HG03196 (cell line): ENCODE data around the gene IFT122.
"Not testable (repeated sequence)": the region's sequence is repeated elsewhere in the genome, so short reads cannot be mapped to it uniquely, and the experiment has no call there.

ENCODE experiments used
- ATAC-seq: cut with Tn5 transposase; IDR thresholded peaks from one replicate; pipeline ENCODE4 v1.9.1; 2021; ENCODE audit not compliant: unreplicated experiment

The IFT122 gene

DNA sequence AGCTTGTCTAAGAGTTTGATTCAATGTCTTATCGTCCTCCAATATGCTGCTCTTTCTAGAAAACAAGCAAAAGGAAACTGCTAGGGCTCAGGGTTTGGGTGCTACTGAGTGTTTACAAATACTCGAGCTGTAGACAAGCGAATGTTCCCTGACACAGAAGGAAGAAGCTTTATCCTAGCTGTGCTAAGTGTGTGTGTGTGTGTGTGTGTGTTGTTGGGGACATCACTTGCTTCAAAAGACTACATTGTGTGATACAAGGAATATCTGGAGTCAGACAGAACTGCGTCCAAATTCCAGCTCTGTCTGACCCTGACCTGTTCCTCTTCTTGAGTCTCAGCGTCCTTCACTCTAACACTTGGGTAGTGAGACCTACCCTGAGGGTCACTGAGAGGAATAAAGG is 54.5 kb downstream of the IFT122 start:
- not testable (repeated sequence) for ATAC-seq

DNA sequence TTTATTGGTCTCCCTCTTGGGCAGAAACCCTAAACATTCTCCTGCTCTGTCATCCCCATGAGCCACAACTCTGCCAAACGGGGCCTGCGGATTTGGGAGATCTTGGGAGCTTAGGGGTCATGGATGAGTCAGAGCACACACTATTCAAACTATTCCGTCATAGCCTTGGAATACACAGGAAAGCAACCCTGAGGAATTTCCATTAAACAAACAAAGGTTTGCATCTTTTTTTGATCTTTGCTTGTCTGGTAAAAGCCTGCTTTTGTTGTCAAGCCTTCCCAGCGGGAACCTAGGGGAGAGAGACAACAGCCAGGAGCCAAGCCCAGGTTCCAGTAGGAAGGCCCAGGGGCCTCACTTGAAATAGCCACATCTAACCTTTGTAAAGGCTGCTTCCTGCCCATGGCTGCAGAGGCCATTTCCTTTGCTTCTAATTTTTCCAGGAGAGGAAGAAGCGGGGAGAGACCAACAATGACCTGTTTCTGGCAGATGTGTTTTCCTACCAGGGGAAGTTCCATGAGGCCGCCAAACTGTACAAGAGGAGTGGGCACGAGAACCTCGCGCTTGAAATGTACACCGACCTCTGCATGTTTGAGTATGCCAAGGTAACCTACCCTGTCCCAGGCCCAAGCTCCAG is 55.1 kb downstream of the IFT122 start:
- ATAC-seq = not testable (repeated sequence)

DNA sequence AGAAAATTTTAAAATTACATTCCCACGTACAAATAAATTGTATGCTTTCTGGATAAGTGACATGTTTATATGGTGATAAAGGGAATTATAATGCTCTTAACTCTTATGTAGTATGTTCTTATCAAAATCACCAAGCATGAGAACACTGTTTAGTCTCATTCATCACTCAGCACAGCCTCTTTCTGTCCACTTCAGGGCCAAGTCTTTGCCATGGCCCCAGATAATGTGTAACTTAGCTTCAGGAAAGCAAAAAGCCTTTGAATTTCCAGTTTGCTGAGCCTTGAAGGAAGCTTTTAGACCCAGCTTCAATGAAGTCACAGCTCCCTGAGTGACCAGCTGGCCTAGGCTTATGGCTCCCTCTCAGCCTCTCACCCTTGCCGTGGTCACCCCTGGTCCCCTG is 57.9 kb downstream of the IFT122 start:
- ATAC-seq = not testable (repeated sequence)

DNA sequence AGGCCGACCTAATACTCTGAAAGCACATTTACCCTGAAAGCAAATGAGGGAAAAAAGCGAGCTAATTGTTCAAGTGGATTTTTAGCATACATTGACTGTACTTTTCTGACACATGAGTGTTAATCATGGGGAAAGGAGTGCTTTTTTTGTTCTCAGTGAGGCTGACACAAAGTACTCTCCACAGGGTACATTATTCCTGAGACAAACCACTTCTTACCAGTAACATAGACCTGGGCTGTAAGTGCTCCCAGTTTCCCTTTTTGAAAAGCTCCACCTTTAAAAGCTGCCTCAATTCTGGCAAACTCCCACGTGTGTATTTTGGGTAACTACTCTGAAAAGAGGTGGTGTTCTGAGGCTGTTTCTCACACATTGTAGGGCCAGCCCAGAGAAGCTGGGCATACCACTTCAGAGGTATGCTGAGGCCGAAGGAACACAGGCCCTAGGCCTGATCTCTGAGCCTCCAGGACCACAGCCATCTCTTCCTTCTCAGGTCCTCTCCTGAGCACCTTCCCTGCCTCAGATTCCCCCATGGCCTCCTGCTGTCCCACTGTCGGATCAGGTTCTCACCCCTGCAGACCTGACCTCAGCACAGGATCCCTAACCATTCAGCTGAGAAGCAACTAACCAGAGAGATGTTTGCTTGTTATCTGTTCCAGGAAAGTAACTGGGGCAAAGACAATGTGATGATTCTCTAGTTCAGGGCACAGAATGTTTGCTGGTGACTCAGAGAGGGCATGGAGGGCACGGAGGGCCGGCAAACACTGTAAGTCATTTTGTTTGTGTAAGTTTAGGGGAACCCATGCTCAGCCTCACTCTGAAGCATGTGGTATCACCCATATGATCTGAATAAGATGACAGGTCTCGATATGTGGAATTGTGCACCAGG is 58.8 kb downstream of the IFT122 start:
- ATAC-seq = not testable (repeated sequence)

DNA sequence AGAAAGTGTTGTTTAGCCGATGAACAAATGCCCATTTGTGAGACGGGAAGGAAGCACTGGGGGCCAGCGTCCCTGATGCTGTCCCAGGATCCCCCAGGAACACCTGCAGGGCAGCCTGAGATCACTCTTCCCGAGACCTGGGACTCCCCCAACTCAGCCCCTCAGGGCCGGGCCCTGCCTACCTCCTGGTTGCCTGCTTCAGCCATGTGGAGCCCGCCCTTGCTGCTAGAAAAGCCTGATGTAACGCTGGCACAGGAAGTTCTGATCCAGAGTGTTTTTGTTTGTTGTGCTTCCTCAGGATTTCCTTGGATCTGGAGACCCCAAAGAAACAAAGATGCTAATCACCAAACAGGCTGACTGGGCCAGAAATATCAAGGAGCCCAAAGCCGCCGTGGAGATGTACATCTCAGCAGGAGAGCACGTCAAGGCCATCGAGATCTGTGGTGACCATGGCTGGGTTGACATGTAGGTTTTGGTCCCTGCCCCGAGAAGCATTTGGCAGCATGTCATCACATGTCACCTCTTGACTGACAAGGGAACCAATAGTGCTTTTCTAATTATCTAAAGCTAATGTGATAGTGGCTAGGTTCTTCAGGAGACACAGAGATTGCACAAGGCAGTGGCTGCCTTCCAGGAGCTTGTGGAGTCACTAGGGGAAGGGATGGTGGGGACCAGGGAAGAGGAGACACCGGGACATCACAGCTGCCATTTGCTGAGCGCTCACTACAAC is 59.7 kb downstream of the IFT122 start:
- not testable (repeated sequence) for ATAC-seq

DNA sequence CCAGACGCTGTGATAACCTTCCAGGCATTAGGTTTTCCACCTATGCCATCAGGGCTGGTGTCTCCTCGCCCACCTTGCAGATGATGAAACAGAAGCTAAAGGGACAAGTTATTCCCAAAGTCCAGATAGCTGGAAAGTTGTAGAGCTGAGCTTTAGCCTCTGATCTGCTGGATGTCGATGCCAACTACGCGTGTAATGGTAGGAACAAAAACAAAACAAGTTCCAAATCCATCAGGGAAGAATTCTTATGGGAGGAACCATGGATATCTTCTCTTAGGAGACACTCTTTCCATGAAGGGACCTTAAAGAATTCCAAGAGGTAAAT is 60.3 kb downstream of the IFT122 start:
- ATAC-seq = no peak

DNA sequence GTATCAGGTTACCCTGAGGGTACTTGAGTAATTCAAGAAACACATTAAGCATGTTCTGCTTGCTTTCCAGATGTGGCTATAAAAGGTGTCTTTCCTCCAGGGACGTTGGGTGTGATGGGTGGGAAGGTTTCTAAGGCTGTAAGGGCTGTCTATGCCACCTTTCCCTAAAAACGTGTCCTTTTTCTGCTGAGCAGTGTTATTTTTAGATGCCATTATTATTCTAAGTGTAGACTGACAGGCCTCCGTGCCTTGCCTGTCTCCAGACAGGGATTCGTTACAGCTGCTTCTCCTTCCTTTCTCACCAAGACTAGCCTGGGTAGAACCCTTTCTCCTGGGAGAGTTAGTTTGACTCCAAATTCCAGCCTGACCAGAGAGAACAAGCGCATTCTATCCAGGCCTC is 61.6 kb downstream of the IFT122 start:
- ATAC-seq = no peak

DNA sequence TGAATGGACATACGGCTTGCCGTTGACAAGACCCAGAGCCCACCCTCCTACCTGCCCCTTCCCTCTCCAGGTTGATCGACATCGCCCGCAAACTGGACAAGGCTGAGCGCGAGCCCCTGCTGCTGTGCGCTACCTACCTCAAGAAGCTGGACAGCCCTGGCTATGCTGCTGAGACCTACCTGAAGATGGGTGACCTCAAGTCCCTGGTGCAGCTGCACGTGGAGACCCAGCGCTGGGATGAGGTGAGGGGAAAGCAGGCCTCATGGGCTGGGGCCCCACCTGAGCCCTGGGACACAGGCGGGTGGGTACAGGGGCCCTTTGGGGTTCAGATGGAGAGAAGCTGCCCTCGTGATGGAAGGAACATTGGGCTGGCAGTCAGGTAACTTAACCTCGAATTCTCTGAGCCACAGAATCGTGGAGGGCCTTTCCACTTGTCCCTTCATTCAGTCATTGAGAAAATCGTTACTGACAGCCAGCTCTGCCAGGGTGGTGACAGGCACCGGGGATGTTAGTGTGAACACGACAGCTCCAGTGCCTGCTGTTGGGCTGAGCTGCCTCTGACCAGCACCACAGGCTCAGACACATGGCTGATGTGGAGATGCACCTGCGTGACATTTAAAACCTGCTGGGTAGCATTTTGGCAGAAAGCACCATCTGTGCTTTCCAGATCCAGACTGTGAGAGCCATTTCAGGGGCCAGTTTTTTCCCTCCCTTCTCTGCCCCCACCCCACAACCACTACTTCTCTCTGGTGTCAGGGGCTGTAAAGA is 62.8 kb downstream of the IFT122 start:
- no peak for ATAC-seq

DNA sequence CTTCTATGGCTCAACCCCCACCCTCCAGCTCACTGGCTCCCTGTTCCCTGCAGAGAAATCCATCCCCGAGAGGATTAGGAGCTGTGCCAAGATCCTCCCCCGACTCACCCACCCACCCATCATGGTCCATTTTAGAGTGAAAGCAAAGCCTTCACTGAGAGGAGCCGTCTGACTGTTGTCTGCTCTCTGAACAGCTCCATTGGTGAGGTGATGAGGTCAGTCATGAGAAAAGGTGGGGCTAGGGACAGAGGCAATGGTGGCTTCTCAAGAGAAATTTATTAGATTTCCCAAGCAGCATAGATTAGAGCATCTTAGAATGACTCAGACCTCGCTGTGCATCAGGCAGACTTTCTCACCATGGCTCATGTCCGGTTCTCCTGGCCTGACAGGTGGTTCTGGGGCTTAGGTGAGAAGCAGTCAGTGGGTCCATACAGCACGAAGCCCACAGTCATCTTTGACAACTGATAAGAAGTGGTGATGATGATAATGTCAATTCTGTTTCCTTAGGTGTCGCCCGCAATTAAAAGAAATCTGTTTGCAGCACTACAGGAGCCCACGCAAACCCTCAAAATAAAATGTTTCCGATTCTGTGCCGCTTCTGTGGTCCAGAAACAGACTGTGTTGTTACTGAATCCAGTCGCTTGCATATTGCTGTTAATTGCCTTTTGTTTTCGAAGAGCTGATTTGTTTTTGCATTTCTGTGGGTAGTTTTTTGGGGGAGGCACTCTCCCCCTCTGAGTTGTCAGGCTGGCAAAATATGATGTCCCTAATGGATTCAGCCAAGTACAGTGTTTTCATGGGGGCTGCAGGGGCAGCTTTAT is 63.7 kb downstream of the IFT122 start:
- ATAC-seq = no peak

DNA sequence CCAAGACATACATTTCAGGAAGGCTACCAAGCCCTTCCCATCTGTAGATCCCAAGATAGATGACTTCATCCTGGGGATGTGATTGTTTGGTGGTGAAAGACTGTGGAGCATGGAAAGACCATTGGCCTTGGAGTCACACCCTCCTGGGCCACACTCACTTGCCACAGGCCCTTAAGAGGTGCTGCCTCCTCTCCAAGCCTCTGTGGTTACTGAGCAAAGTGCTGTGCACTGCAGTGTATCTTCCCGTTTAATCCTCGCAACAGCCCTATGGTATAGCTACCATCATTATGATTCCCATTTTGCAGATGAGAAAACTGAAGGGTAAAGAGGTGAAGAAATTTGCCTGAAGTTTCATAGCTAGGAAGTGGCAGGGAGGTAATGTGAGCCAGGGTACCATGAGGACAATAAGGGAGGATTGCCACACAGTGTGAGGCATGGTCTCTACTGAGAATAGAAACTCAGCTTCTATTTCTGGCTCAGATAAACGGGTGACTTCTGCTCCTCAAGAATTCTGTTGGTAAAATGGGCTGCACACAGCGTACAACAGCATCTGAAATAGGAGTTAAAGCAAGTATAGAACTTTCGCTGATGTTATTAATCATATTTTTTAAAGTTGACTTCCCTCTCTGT is 64.6 kb downstream of the IFT122 start:
- ATAC-seq = no peak

DNA sequence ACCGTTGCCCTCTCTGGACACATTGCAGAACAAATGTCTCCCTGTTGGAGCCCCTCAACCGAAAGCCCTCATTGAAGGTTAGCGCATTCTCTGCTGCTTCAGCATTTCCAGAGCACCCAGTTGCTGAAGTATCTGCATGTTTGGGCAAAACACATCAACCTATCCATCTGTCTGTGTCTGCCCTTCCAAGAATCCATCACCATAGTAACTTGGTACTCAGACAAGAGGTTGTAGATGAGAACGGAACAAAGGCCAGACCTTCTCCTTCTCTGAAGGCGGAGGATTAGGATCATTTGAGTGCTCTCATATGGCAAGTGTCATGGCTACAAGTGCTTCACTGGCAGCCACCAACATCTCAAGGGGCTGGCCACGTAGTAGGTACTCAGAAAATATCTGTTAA is 65.3 kb downstream of the IFT122 start:
- no peak for ATAC-seq

DNA sequence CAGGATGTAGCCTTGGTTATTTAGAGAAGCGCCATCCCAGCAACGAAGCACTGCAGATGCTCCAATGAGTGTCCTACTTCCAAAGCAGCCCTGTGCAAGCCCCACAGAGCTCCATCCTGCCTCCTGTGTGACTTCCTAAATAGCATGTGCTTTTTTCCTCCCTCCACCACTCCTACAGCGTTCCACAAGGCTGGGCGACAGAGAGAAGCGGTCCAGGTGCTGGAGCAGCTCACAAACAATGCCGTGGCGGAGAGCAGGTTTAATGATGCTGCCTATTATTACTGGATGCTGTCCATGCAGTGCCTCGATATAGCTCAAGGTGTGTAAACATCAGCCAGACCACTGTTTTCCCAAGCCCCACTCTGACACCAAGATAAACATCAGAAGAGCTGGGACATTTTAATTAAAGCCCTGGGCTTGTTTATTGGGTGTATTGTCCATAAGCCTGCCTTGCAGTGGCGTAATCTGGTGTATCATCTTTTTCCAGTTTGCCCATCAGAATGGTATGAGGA is 66.3 kb downstream of the IFT122 start:
- no peak for ATAC-seq

DNA sequence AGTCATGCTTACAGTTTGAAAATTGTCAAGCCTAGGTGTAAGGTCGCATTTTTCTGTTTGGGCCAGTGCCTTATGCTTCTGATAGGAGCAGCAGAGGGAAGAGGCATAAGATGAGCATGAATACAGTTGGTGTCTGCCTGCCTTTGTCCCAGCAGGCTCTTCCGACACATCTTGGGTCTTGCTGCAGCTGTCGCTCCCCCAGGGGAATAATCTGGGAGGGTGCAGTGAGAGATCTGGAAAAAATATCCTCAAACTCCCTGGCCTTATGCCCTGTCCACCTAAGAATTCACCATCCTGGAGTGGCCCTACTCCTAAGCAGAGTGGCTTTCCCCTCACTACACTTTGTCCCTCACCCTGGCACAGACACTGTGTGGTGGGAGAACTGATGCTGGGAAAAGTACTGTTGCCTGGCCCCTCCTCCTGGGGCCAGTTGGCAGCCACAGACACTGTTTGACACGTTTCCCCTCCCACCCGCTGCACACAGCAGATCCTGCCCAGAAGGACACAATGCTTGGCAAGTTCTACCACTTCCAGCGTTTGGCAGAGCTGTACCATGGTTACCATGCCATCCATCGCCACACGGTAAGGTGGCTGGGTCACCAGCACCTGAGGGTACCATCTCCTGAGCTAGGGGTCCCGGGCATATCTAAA is 67.3 kb downstream of the IFT122 start:
- no peak for ATAC-seq

DNA sequence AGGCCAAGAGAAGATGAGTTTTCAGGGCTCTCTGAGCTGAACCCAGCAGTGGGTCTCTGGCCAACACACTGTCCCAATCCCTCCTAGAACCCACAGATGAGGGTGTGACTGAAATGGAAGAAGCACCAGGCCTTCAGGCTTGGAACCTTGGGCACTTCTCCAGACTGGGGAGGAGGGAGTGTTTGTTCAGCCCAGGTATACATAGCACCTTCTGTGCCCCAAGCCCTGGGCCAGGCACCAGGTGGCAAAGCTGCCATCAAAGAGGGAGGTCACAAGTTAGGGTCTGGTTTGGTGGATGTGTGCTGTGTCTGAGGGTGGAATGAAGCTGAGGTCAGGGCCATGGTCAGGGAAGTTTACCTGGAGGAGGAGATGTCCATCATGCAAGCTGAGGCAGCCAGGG is 72.6 kb downstream of the IFT122 start:
- ATAC-seq = no peak

DNA sequence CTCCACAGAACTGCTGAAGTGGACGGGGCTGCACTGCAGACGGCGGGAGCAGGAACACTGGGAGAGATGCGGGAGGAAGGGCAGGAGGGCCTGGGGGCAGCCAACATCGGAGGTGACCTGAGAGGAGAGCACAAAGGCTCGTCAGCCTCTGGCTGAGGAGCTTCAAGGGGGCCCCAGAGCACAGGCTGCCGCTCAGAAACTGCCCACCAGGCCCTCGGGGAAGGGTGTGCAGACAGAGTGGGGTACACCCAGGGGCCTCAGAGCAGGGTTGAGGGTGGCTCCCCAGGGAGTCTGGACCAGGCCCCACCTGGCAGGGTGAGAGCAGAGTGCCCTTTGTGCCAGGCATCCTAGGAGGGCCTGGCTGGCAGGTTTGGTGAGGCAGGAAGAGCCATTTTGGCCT is 73.7 kb downstream of the IFT122 start:
- no peak for ATAC-seq

DNA sequence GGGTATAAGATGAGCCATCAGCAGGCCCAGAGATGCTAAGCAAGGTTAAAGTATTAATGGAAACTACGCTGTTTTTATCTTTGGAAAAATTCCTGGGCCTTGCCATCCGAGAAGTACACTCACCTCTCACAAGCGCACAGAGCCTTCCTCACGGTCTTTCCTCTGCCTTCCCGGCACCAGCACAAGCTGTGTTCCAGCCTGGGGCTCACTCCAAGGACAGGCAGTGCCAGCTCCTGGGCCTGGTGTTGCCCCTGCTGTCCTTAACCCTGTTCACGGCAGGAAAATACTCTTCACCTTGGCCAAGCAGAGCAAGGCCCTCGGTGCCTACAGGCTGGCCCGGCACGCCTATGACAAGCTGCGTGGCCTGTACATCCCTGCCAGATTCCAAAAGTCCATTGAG is 74.1 kb downstream of the IFT122 start:
- no peak for ATAC-seq

DNA sequence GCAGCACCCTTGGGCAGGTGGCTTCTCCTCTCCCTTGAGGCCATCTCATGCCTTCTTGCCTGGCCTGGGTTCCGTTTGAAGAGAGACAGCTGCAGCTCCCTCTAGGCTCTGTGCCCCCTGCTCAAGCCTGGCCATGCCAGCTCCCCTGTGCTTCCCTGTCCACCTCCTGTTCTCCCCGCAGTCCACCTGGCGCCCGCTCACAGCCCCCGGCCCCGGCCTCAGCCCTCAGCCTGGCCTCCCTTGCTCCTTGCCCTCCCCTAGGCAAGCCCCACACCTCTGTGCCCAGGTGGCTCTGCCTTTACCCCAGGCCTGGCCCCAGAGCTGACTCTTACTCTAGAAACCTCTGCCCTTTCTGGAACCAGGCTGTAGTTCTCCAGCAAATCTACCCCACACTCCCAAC is 74.5 kb downstream of the IFT122 start:
- no peak for ATAC-seq

DNA sequence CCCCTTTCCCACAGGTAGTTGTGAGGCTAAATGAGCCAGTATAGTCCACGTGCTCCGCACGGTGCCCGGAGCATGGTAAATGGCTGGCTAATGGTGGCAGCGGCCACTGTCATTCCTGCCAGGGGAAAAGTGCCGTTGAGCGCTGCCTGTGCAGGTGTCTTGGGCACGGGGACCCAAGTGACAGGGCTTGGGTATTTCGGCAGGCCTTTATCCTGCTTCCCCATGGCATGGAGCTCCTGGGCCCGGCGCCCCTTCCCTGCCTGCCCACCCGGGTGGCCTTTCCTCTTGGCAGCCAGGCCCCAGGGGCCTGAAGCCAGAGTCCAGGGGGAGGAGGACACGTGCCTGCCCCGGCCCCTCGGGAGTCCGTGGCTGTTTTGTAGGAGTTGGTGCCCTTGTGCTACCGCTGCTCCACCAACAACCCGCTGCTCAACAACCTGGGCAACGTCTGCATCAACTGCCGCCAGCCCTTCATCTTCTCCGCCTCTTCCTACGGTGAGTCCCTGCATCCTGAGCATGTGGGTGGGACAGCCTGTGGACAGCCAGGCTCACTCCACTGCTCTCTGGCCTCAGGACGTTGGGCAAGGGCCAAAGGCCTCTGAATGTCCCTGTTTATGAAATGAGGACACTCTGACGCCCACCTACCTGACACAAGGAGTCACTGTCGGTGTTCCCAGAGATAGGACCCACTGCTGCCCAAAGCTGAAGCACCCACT is 75.2 kb downstream of the IFT122 start:
- ATAC-seq = not testable (repeated sequence)
